DMS53 (cell line): ENCODE data around the gene CCDC174.

Experiments
- DNase-seq: peaks from one replicate; lab custom pipeline; 2025; lab: John Stamatoyannopoulos, UW

CCDC174 gene

DNA sequence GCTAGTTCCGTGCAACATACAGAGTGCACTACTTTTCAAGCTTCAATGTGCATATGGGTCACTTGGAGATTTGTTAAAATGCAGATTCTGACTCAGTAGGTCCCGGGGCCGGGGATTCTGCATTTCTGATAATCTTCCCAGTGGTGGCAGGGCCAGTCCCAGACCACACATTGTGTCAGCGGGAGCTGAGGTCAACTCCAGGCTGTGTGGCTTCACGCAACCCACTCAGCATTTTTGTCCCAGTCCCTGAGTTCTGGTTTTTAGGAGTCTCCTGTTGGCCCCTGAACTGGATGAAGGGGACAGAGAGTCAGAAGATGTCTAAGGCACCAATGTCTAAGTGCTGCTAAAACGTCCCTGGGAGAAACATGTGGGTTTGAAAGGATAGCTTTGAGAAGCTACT, 26.1 kb upstream of the CCDC174 start:
- no peak for DNase-seq

DNA sequence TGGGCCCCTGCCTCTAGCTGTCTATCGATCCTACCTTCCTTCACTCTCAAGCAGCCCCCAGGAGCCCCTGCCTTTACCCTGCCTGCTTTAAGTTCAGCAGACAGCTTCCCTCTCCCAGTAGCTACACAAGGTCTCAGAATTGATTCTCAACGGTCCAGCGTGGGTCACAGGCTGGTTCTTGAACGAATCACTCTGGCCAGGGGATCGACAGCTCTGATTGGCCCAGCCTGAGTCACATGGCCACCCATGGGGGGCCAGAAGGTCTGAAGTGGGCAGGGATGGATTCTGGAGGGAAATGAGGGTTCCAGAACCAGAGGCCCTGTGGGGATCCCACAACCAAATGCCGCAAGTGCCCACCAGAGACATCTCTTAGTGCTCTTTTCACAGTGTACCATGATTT, 23.7 kb upstream of the CCDC174 start:
- DNase-seq: no peak

DNA sequence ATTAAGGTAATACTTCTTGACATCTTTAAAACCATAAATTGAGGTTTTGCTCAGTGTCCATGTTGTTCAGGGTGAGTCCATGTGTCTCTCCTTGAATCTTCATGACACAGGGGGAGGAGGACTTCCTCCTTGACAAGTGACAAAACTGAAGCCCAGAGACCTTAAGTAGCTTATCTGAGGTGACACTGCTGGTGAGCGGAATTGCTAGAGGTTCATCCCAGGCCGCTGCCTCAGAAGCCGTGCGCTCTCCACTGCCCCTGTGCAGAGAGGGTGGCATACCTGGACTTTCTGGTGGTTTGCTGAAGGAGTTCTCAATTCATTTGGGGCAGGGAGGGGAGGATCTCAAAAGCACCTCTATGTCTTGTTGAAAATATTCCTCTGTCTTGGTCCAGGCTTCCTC, 23.2 kb upstream of the CCDC174 start:
- DNase-seq: no peak

DNA sequence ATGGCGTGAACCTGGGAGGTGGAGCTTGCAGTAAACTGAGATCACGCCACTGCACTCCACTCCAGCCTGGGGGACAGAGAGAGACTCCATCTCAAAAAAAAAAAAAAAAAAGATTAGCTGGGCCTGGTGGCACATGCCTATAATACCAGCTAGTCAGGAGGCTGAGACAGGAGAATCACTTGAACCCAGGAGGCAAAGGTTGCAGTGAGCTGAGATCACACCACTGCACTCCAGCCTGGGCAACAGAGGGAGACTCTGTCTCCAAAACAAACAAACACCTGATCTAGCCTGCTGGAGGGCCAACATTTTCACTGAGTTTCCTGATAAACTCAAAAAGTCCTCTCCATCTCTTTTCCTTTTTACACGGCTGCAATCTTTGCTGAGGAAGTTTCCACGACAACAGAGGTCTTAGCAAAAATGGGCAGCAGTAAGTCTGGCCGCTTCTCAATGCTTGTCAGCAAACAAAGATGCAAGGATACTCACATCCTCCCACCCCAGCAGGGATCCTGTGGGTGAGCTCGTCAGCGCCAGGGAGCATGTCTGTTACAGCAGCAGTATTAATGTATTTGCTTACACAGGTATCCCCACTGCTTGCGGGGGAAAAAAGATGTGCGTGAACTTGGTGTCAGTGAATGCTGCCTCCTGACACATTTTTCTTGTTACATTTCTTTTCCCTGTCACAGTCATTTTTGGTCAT, 21.0 kb upstream of the CCDC174 start:
- DNase-seq: no peak

DNA sequence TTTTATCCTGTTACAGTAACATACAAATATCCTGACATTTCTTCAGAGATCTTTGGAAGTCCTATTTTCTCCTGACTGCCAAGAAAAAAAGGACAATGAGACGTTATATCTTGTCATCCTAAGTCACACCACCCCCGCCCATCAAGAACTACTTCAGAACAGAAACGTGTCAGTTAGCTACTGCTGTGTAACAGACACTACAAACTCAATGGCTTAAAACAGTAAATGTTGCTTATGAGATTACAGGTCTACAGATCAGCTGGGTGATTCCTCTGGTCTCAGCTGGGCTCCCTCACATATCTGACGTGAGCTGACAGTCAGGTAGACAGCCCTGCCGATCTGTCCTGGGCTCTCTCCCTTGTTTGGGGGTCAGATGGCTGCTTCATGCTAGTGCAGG, 20.5 kb upstream of the CCDC174 start:
- DNase-seq: no peak

DNA sequence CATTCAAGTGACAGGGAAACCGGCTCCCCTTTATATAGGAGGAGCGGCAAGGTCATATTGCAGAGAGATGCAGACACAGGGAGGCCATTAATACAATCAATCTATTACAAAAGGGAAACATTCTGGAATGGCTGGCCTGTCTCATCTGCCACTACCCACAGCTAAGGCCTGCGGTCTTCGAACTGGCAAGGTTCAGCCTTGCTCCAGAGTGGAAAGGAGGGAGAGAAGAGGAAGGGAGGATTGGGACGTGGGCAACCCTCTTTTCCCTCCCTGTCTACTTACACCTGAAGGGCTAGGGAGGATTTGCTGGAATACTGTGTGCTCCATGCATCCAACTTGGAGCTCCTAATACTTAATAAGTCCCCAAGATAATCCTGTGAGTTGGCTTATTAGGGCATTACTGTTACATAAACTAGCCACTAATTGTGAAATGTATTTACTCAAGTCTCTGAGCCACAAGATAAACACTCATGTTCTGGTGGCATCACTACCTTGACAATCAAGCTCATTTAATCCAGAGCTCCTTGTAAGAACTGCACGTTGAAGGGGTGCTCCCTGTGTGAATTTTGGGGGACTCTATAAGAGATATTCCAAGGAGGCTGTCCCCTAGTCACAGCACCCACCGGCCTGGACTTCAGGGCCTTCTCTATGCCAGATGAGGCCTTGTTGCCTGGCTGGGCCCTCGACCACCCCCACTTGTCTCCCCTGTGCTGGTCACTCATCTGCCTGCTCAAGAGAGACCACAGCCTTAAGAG, 19.7 kb upstream of the CCDC174 start:
- no peak for DNase-seq

DNA sequence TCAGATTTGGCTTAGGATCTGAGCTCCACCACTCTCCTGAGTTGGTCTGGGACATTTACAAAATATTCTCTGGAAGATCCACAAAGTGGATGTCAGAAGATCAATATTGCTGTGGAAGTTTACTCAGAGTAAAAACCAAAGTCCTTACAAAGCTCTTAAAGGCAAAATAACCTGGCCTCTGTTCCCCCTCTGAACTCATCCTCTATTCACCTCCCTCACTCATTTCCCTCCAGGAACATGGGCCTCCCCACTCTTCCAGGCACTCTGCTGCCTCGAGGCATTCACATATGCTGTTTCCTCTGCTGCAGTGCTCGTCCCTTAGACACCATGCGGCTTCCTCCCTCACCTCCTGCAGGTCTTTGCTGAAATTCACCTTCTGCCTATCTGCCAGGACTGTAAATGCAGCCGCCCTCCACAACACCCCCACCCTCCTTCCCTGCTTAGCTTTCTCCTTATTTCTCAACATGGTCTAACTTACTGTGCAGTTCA, 19.1 kb upstream of the CCDC174 start:
- DNase-seq: no peak

DNA sequence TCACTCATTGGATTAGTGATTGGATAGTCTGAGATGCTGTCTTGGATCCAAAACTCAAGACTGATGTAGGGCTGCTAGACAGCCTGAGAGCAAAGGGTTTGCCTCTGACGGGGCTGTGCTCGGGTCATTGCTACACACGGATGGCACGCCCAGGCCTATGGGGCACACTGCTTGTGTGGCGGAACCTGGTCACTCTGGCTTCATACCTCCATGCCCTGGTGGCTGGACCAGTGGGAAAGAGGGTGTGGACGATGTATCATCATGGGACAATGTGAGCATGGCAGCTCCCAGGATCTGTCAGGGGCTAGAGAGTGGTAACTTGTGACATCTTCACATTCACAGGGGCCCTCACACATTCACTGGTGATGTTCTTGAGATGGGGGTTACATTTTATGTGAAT, 18.1 kb upstream of the CCDC174 start:
- no peak for DNase-seq

DNA sequence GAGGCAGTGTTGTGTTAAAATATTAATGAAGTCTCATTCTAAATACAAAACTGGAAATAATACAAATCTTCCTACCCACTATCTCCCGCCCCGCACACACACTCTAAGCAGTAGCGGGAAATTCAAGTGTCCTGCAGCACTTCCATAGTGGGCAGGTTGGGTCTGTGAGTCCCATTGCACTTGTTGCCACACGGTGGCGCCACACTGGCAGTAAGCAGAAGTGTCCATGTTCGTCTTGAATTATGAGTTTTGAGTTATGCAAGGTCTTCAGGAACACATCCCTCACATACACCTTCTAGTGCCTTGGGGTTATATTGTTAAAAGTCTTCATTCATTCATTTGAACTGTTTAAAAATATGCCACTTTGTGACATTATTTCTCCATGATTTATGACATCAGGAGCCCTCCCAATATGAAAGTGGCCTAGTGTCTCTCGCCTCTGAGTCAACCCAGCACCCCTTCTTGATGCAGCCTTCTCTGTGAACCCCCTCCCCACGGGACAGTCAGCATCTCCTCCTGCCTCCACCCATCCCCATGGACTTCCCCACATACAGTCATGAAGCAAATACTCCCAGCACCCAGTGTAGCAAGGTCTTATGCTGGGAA, 17.6 kb upstream of the CCDC174 start:
- DNase-seq: peak; percentile 65

DNA sequence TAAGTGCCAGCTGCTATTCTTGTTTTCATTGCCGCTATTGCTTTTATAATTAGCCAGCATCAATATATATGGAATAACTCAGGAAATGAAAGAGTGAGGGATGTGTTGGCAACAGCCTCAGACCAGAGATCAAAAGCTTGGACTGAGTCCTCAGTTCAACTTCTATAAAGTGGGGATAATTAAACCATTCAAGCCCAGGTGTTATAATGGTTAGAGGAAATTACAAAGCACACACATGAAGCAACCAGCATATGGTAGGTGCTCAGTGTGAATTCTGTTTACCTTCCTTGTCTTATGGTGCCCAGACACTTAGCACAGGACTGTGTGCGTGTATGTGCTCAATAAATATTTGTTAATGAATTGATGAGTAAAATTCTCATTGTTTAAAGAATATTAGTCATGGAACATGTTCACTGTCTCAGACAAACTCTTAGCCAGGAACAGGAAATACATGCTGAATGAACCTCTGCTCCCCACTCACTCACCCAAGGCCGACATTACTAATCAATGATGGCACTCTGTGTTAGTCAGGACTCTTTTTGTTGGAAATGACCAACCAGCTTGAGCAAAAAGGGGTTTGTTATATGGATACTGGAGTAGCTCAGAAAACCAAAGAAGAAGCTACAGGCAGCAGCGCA, 16.7 kb upstream of the CCDC174 start:
- peak; percentile 12 for DNase-seq

DNA sequence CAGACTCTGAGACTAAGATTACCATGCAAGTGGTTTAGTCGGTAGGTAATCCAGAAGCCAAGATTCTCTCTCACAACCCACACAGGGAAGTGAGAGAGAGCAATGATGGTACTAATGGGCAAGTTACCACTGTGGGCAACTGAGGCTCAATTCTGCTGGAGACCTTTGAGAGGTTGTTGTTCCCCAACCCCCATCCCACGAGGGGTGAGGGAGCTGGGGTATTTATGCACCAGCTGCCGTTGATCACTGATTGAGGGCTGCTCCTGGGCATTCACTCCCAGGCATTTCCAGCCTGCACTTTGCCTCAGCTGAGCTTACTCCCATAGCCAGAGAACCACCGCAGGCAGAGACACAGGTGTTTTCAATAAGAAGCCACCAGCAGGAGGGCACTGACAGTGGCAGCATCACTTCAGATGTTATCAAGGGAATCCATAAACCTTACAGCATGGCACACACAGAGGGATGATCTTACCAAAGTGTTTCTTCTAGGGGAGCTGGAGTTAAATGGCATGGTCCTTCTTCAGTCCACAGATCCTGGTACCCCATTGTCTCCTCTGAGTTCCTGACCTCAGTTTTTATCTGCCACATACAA, 15.0 kb upstream of the CCDC174 start:
- no peak for DNase-seq

DNA sequence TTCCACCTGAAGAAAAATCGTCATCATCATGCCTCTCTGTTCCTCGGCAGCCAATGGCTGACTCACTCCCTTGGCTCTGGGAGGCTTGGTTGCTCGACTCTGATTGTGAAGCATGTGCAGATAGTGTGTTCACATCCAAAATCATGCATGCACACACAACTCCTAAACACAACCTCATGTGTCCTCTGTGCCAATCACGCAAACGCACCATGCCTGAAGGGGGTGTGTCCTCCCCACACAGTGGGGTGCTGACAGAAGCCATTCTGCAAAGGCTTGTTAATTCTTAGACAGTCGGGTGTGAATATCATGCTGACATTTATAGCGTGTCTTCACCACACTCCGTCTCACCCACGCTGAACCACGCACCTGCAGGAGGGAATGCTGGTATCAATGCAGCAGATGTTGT, 11.4 kb upstream of the CCDC174 start:
- no peak for DNase-seq

DNA sequence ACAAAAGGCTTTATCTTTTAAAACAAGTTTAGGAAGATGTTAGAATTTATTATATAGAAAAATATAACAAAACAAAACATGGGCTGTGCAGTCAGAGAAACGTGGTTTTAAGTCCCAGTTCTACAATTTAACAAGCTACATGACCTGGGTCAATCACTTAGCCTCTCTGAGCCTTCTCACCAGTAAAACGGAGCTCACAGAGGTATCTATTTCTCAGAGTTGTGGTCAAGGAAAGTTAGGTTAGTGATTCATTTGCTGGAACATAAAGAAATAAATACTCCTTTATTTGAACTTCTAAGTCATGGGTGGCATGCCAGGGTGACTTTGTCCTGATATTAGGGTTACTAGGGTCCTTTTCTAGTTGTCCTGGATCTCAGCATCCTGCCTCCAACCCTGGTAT, 10.8 kb upstream of the CCDC174 start:
- no peak for DNase-seq

DNA sequence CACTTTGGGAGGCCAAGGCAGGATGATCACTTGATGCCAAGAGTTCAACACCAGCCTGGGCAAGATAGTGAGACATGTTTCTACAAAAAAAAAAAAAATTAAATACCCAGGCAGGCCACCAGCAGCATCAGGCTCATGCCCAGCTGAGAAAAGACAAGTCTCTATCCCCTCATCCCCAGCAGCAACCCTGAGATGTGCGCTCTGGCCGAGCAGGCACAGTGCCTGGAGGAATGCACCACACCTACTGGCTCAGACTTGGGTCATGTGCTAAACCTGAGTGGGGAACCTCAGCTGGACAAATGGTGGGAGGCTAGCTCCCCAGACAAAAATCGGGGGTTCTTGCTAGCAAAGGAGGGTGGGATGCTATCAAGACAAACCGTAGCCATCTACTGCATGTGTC, 10.2 kb upstream of the CCDC174 start:
- DNase-seq: no peak

DNA sequence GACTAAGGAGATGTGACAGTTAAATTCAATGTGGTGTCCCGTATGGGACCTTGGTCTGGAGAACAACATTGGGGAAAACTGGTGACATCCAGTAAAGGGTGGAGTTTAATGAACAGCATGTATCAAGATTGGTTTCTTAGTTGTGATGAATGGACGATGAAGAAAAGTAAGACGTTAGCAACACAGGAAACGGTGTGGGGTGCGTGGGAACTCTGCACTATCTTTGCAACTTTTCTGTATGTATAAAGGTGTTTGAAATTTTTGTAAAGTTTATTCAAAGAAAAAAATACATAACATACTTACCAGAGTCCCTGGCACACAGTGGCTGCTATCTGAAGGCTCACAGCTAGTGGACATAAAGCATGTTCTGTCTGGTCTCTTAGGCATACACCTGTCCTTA, 6.1 kb upstream of the CCDC174 start:
- no peak for DNase-seq

DNA sequence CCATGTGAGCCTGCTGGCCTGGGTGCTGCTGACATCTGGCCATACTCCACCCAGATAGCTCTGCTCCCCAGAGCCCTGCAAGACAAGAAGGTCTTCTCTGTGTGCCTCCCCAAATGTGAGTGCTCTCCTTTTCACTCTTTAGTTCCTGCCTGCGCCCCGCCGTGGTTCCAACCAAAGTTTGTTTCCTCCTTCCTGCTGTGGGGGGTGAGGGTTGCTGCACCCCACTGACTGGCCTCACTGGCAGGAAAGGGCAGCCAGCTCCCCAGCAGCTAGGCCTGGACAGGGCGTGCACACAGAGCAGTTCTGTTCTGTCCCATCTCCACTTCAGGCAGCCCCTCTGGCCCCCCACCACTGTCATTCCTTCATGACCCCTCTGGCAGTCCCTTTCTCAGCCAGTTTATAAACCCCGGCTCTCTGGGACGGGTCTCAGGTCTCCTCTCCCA, 5.4 kb upstream of the CCDC174 start:
- DNase-seq: no peak

DNA sequence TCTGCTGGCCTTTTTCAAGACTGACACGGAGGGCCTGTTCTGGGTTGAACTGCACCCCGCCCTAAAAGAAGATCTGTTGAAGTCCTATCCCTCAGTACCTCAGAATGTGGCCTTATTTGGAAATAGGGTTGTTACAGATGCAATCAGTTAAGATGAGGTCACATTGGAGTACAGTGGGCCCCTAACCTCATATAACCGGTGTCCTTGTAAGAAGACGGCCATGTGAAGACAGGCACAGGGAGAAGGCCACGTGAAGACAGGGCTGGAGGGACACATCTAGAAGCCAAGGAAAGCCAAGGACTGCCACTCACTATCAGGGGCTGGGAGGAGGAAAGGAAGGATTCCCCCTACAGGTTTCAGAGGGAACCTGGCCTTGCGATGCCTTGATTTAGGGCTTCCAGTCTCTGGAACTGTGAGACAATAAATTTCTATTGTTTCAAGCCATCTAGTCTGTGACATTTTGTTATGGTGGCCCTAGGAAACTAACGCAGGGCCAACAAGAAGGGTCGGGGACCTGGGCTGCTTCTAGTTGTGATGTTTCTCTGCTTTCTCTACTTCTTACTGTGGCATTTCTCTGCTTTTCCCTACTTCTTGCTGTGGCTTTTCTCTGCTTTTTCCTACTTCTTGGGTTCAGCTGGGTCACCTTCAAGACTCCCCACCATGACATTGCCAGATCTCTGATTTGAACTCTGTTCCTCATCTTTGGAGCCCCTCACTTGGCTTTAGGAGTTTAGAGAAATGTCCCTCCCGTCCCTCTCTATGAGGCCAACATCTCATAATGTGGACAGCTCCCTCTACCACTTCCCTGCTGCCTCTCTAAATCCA, 4.8 kb upstream of the CCDC174 start:
- DNase-seq: no peak

DNA sequence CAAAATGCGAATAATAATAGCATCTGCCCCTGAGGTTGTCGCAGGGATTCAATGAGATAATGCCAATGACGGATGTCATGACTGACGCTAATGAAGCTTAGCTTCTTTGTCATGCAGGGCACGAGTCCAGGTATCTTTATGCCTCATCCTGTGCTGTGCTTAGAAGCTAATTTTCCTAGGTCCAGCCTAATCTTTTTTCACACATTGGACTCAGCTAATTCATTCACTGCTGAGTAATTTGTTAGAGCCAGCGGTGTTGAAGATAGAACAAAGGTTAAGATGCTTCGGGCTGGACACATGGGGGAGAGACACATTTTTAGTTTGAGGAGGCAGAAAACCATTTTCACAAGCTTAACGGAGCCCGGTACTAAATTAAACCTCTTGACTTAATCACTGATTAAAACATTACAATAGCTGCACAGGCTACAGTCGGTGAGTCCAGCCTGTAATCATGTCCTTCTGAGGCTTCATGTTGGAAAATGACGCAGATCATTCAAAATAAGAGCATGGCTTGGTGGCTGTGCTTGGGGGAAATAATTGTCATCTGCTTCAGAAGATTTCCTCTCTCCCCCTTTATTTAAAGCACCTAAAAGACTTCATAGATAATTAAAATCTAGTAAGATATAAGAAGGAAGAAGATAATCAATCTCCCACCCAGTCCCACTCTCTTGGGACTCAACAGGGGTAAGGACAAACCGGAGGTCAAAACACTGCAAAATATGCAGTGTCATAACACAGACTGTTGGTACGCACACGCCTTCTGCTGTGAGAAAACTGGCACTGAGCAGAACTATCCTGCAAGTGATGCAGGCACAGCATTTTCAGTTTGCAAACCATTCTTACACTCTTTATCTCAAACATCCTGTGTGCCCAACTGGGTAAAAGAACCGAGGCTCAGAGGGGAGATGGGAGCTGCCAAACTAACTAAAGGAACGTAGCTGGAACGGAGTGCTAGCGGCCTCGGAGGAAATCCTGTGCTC, 3.3 kb upstream of the CCDC174 start:
- no peak for DNase-seq

DNA sequence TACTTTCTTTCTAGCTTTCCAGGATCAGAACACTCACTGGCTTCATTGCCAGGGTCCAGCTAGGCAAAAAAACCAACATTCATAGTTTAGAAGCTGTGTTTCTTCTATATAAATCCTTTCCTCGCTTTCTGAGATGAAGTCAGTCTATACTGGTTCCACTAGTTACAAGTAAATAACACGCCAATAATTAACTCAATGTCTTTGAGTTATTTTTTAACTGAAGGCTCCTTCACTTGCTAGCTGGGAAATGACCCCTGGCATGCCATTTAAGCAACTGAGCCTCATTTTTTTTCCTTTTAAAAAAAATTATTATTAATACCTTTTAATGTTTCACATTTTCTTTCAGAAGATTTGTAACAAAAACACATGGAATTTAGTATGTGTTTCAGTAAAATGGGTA, 2.1 kb upstream of the CCDC174 start:
- no peak for DNase-seq

DNA sequence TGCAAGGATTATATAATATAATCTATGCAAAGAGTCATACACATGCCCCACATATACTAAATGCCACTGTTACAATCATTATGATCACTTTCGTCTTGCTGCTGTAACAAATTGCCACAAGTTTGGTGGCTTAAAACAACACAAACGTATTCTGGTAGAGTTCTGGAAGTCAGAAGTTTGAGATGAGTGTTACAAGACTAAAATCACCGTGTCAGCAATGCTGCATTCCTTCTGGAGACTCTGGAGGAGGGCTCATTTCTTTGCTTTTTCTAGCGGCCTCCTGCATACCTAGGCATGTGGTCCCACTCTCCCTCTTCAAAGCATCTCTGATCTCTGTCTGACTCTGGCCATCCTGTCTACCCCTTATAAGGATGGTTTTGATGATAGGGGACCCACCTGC, 1.4 kb upstream of the CCDC174 start:
- DNase-seq: no peak
